WTC11 (cell line): ENCODE measurements around the gene BICD1.

Experiments used
- CBFB ChIP-seq: sonication (generic); formaldehyde crosslinking; IDR thresholded peaks from 2 replicates; pipeline ENCODE4 v1.8.1; 2022; ENCODE audit warnings: mild to moderate bottlenecking, low read depth, missing genetic modification reagents
- JUN ChIP-seq: sonication (generic); formaldehyde crosslinking; IDR thresholded peaks from 2 replicates; pipeline ENCODE4 v1.8.0; 2023; ENCODE audit warnings: mild to moderate bottlenecking, missing genetic modification reagents
- NR3C1 ChIP-seq: sonication (generic); formaldehyde crosslinking; conservative IDR thresholded peaks from 2 replicates; pipeline ENCODE4 v1.8.1; 2023; ENCODE audit warnings: low read depth, mild to moderate bottlenecking, missing genetic modification reagents
- TEAD1 ChIP-seq: sonication (generic); formaldehyde crosslinking; IDR thresholded peaks from 2 replicates; pipeline ENCODE4 v1.8.0; 2022; ENCODE audit warnings: mild to moderate bottlenecking, missing genetic modification reagents
- TF ChIP-seq, protein P1 (sequence below): fragments of 200-600 bp; IDR thresholded peaks from 2 replicates; pipeline ENCODE4 v1.8.0; 2022; ENCODE audit warnings: antibody characterized with exemption
- TF ChIP-seq, protein P2 (sequence below): sonication (generic); formaldehyde crosslinking; IDR thresholded peaks from 2 replicates; pipeline ENCODE4 v1.8.0; 2022; ENCODE audit warnings: mild to moderate bottlenecking, missing genetic modification reagents

DNA sequence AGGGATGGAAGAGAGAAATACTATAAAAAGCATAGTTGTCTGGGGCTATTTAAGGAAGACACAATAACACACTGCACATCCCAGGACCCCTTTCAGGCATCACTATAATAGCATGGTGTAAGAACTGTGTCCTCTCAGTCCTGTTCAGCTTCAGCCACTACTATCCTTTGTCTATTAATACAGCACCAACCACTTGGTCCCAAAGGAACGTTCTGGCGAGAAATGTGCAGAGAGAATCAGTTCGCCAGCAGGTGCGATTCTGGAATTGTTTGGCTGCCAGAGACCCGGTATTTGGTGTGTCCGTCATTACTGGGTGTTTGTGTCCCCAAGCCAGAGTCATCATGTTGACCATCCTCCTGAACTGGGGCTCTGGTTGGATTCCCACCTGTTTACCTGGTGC lies 52.7 kb downstream of the BICD1 start:
- TF ChIP-seq CBFB (CRISPR knock-in tag) (no peak), JUN (CRISPR knock-in tag) (no peak), TEAD1 (CRISPR knock-in tag) (no peak), NR3C1 (CRISPR knock-in tag) (no peak)
- TF ChIP-seq, protein P1, sequence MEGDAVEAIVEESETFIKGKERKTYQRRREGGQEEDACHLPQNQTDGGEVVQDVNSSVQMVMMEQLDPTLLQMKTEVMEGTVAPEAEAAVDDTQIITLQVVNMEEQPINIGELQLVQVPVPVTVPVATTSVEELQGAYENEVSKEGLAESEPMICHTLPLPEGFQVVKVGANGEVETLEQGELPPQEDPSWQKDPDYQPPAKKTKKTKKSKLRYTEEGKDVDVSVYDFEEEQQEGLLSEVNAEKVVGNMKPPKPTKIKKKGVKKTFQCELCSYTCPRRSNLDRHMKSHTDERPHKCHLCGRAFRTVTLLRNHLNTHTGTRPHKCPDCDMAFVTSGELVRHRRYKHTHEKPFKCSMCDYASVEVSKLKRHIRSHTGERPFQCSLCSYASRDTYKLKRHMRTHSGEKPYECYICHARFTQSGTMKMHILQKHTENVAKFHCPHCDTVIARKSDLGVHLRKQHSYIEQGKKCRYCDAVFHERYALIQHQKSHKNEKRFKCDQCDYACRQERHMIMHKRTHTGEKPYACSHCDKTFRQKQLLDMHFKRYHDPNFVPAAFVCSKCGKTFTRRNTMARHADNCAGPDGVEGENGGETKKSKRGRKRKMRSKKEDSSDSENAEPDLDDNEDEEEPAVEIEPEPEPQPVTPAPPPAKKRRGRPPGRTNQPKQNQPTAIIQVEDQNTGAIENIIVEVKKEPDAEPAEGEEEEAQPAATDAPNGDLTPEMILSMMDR = no peak
- TF ChIP-seq, protein P2, sequence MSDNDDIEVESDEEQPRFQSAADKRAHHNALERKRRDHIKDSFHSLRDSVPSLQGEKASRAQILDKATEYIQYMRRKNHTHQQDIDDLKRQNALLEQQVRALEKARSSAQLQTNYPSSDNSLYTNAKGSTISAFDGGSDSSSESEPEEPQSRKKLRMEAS (CRISPR knock-in tag) = no peak
